Measurements from ENCODE around the gene DNAH8.

Gene DNAH8

GRCh38 chr6:38804358-38804757 lies 89.2 kb downstream of the DNAH8 start:
- Mint-ChIP-seq H3K4me3 (no peak overlapping the region), H3K27ac (no peak overlapping the region), H3K9me3 (no peaks in the 10 kb centered on the region), H3K27me3 (peaks cover 27 to 48% of the 10 kb centered on the region in 2 donors), H3K4me1 (no peaks in the 10 kb centered on the region), H3K36me3 (no peaks in the 10 kb centered on the region)
- ATAC-seq (replicated peaks), result no peak
- DNase-seq, result no peak

DNA sequence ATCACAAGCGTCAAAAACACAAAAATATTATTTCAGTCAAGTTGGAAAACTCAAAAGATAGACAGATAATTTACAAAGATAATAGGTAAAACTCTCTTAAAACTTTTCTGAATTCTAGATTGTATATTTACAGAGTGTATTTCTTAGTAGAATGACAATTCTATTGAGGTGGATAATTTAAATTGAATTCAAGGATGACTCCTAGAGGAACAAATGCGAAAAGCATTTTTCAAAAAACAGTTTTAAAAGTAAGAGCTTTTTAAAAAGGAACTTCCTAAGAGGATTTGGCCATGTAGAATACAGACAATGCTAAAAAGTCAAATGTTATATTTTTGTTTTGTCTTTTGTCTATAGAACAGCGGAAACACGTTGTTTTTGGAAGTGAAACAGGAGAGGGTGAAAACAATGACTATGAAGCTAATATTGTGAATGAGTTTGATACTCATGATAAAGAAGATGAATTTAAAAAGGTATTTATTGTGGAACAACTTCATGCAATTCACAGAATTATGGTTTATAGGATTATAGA lies 90.1 kb downstream of the DNAH8 start:
- Mint-ChIP-seq H3K4me3 (no peak overlapping the region), H3K27me3 (peaks cover 19 to 48% of the 10 kb centered on the region in 2 donors), H3K4me1 (no peaks in the 10 kb centered on the region), H3K27ac (no peak overlapping the region), H3K9me3 (no peaks in the 10 kb centered on the region), H3K36me3 (no peaks in the 10 kb centered on the region)
- ATAC-seq (replicated peaks) (no peak), DNase-seq (no peak)

DNA sequence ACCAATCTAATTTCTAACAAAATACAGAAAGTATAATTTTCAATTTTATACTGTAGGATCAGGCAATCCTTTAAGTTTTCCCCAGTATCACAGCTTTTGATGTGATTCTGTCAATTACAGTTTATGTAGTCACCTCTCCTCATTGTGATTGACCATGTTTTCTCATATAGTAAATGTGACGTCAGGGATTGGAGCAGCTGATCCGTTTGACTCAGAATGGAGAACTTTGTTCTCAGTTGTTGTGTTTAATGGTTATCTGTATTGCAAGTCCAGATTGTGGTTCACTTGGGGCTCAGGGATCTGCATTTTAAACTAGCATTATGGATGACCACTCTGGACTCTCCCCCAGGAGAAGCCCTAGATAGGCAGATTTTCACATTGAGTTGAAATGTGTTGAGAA lies 90.6 kb downstream of the DNAH8 start:
- no peak overlapping the region for H3K4me3 Mint-ChIP-seq
- DNase-seq, result no peak
- no peaks in the 10 kb centered on the region for H3K9me3 Mint-ChIP-seq
- peaks cover 14 to 43% of the 10 kb centered on the region in 2 donors for H3K27me3 Mint-ChIP-seq
- no peaks in the 10 kb centered on the region for H3K36me3 Mint-ChIP-seq
- no peak overlapping the region for H3K27ac Mint-ChIP-seq
- no peaks in the 10 kb centered on the region for H3K4me1 Mint-ChIP-seq
- no peak for ATAC-seq (replicated peaks)

- H3K27ac Mint-ChIP-seq, result no peak overlapping the region
- no peak for ATAC-seq (replicated peaks)
- H3K4me1 Mint-ChIP-seq, result no peaks in the 10 kb centered on the region
- no peak overlapping the region for H3K4me3 Mint-ChIP-seq
- peaks cover 12 to 37% of the 10 kb centered on the region in 2 donors for H3K27me3 Mint-ChIP-seq
- H3K9me3 Mint-ChIP-seq, result no peaks in the 10 kb centered on the region
- H3K36me3 Mint-ChIP-seq, result no peaks in the 10 kb centered on the region
- DNase-seq, result no peak
Measured at GRCh38 chr6:38806271-38806670, 91.2 kb downstream of the DNAH8 start.

DNA sequence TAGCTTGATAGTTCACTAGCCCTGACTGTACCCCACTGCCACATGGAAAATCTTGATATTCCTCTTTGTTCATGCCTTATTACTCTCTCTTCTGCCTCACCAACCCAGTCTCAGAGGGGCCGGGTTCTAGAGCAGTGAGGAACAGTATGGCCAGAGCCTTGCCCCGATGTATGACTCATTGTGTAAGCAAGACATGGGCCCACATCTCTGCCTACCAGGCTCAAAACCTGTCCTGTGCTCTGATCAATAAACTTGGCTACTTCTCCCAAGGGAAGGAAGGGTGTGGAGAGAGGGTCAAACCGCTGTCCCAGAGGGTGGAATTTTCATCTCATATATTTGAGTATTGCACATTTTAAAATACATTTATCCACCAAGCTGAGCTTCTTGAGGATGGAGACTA lies 91.7 kb downstream of the DNAH8 start:
- no peaks in the 10 kb centered on the region for H3K4me1 Mint-ChIP-seq
- no peaks in the 10 kb centered on the region for H3K36me3 Mint-ChIP-seq
- no peak overlapping the region for H3K4me3 Mint-ChIP-seq
- H3K27me3 Mint-ChIP-seq, result peaks cover 7 to 36% of the 10 kb centered on the region in 2 donors
- ATAC-seq (replicated peaks) (no peak), DNase-seq (no peak)
- H3K27ac Mint-ChIP-seq, result no peak overlapping the region
- H3K9me3 Mint-ChIP-seq, result no peaks in the 10 kb centered on the region

DNA sequence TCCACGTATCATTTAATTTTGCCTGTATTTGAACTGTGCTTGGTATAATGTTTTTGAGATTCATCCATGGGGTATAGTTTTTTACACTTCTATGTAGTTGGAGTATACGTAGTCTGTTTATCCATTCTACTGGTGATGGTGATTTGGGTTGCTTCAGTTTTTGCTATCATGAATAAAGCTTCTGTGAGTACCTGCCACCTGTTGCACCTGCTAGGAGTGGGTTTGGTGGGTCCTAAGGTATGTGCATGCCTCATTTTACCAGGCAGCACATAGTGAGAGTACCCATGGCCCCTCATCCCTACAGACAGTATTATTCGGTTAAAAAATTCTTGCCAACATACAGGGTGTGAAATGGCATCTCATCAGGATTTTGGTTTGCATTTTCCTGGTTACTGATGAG lies 92.9 kb downstream of the DNAH8 start:
- Mint-ChIP-seq H3K4me3 (no peak overlapping the region), H3K4me1 (no peaks in the 10 kb centered on the region), H3K9me3 (no peaks in the 10 kb centered on the region), H3K36me3 (no peaks in the 10 kb centered on the region), H3K27ac (no peak overlapping the region), H3K27me3 (peaks cover 10 to 47% of the 10 kb centered on the region in 2 donors)
- DNase-seq (no peak), ATAC-seq (replicated peaks) (no peak)

- DNase-seq, result no peak
- no peaks in the 10 kb centered on the region for H3K9me3 Mint-ChIP-seq
- no peak overlapping the region for H3K4me3 Mint-ChIP-seq
- no peak for ATAC-seq (replicated peaks)
- H3K4me1 Mint-ChIP-seq, result no peaks in the 10 kb centered on the region
- no peaks in the 10 kb centered on the region for H3K36me3 Mint-ChIP-seq
- peaks cover 22 to 69% of the 10 kb centered on the region in 2 donors for H3K27me3 Mint-ChIP-seq
- no peak overlapping the region for H3K27ac Mint-ChIP-seq
Measured at GRCh38 chr6:38813041-38813823, 98.1 kb downstream of the DNAH8 start.

DNA sequence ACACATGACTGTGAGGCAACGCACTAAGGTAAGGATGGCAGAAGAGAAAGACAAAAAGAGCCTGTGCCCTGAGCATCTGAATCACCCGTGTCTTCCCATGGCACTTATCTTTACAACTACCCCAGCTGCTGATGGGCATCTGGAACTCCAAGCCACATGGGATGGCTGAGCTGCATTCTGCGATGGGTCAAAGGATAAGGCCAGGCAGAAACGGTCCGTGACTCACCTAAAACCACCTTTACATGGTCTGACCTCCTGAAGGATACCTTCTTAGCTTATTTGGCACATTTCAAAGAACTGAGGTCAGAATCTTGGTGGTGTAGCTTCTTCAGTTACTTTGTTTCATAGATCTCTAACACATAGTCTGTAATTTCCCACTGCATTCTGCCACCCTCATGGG lies 99.7 kb downstream of the DNAH8 start:
- ATAC-seq (replicated peaks), result no peak
- DNase-seq, result no peak

DNA sequence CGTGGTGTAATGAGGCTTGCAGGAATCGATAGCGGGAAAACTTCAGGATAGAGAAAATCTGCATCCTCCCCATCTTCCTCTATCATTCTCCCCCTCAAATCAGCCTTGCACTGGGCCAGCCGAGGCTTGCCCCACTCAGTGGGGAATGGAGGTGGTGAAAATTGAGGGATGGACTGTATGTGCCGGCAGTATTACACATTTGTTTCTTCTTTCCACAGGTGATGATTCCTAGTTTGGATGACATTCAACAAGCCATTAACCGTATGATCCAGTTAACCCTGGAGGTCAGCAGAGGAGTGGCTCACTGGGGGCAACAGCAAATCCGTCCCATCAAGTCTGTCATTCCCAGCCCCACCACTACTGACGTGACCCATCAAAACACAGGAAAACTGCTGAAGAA lies 100.1 kb downstream of the DNAH8 start:
- H3K4me3 Mint-ChIP-seq, result no peak overlapping the region
- H3K36me3 Mint-ChIP-seq, result no peaks in the 10 kb centered on the region
- H3K27ac Mint-ChIP-seq, result no peak overlapping the region
- DNase-seq (no peak), ATAC-seq (replicated peaks) (no peak)
- peaks cover 31 to 60% of the 10 kb centered on the region in 2 donors for H3K27me3 Mint-ChIP-seq
- H3K4me1 Mint-ChIP-seq, result no peaks in the 10 kb centered on the region
- no peaks in the 10 kb centered on the region for H3K9me3 Mint-ChIP-seq

More for the DNA sequence above, 99.7 kb downstream of the DNAH8 start:
- peaks cover 31 to 60% of the 10 kb centered on the region in 2 donors for H3K27me3 Mint-ChIP-seq
- no peaks in the 10 kb centered on the region for H3K9me3 Mint-ChIP-seq
- H3K36me3 Mint-ChIP-seq, result no peaks in the 10 kb centered on the region
- H3K4me3 Mint-ChIP-seq, result no peak overlapping the region
- H3K4me1 Mint-ChIP-seq, result no peaks in the 10 kb centered on the region
- H3K27ac Mint-ChIP-seq, result no peak overlapping the region

GRCh38 chr6:38818691-38819090 lies 103.6 kb downstream of the DNAH8 start:
- H3K4me1 Mint-ChIP-seq, result no peaks in the 10 kb centered on the region
- H3K27me3 Mint-ChIP-seq, result peaks cover 27 to 60% of the 10 kb centered on the region in 2 donors
- H3K9me3 Mint-ChIP-seq, result no peaks in the 10 kb centered on the region
- ATAC-seq (replicated peaks) (no peak), DNase-seq (no peak)
- H3K27ac Mint-ChIP-seq, result no peak overlapping the region
- no peaks in the 10 kb centered on the region for H3K36me3 Mint-ChIP-seq
- H3K4me3 Mint-ChIP-seq, result no peak overlapping the region

GRCh38 chr6:38822963-38823362 lies 107.9 kb downstream of the DNAH8 start:
- no peak overlapping the region for H3K27ac Mint-ChIP-seq
- H3K36me3 Mint-ChIP-seq, result no peaks in the 10 kb centered on the region
- H3K9me3 Mint-ChIP-seq, result no peaks in the 10 kb centered on the region
- no peak for ATAC-seq (replicated peaks)
- peaks cover 13 to 33% of the 10 kb centered on the region in 2 donors for H3K27me3 Mint-ChIP-seq
- no peak overlapping the region for H3K4me3 Mint-ChIP-seq
- no peaks in the 10 kb centered on the region for H3K4me1 Mint-ChIP-seq
- DNase-seq, result no peak

GRCh38 chr6:38824243-38824894 lies 109.3 kb downstream of the DNAH8 start:
- Mint-ChIP-seq H3K27ac (no peak overlapping the region), H3K4me1 (no peaks in the 10 kb centered on the region), H3K36me3 (no peaks in the 10 kb centered on the region), H3K27me3 (peaks cover 11 to 42% of the 10 kb centered on the region in 2 donors), H3K4me3 (no peak overlapping the region), H3K9me3 (peaks cover 2 to 8% of the 10 kb centered on the region in 2 donors)
- DNase-seq (no peak), ATAC-seq (replicated peaks) (no peak)

DNA sequence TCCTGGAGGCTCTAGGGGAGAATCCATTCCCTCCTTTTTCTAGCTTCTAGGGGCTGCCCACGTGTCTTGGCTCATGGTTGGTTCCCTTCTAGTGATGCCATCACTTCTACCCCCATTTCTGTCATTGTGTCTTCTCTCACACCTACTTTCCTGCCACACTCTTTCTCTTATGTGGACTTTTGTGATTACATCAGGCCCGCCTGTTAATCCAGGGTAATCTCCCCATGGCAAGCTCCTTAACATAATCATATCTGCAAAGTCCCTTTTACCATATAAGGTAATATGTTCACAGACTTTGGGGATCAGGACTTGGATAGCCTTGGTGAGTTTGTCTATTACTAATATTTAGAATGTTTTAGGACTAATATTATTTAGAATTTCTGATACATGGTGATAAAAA lies 111.9 kb downstream of the DNAH8 start:
- DNase-seq, result no peak
- ATAC-seq (replicated peaks), result no peak
- H3K4me3 Mint-ChIP-seq, result no peak overlapping the region
- H3K4me1 Mint-ChIP-seq, result no peaks in the 10 kb centered on the region
- peaks cover 16 to 34% of the 10 kb centered on the region in 2 donors for H3K27me3 Mint-ChIP-seq
- no peaks in the 10 kb centered on the region for H3K36me3 Mint-ChIP-seq
- H3K27ac Mint-ChIP-seq, result no peak overlapping the region
- peaks cover 6 to 14% of the 10 kb centered on the region in 2 donors for H3K9me3 Mint-ChIP-seq

GRCh38 chr6:38831865-38832264 lies 116.8 kb downstream of the DNAH8 start:
- no peak for DNase-seq
- Mint-ChIP-seq H3K27me3 (peaks cover 20 to 30% of the 10 kb centered on the region in 2 donors), H3K9me3 (peaks cover 6 to 14% of the 10 kb centered on the region in 2 donors), H3K4me1 (no peaks in the 10 kb centered on the region), H3K27ac (no peak overlapping the region), H3K36me3 (no peaks in the 10 kb centered on the region), H3K4me3 (no peak overlapping the region)
- ATAC-seq (replicated peaks), result no peak

GRCh38 chr6:38833320-38833719 lies 118.2 kb downstream of the DNAH8 start:
- no peaks in the 10 kb centered on the region for H3K4me1 Mint-ChIP-seq
- no peak overlapping the region for H3K4me3 Mint-ChIP-seq
- DNase-seq, result no peak
- peaks cover 20 to 30% of the 10 kb centered on the region in 2 donors for H3K27me3 Mint-ChIP-seq
- no peaks in the 10 kb centered on the region for H3K36me3 Mint-ChIP-seq
- no peak overlapping the region for H3K27ac Mint-ChIP-seq
- peaks cover 6 to 14% of the 10 kb centered on the region in 2 donors for H3K9me3 Mint-ChIP-seq
- ATAC-seq (replicated peaks), result no peak

Measured in stimulated activated naive B cell treated with anti-CD40 and anti-IgM and Interleukin-4, amounts not matched to agents 10 μg/mL and 1 μg/mL and 100 μg/mL, for 72 hours (primary cell).